ENCODE data around the gene ANAPC4. TPM values are rescaled to one million over a fixed set of nuclear protein-coding genes. Genes with fewer than 3 reads are reported as not detected.

ANAPC4 gene
- total and polyA plus RNA-seq, 2 of the 8 experiments (the other 6 are each of a cell fraction or from before 2014, with no cell fraction given) = 8.7 to 31.6 TPM

DNA sequence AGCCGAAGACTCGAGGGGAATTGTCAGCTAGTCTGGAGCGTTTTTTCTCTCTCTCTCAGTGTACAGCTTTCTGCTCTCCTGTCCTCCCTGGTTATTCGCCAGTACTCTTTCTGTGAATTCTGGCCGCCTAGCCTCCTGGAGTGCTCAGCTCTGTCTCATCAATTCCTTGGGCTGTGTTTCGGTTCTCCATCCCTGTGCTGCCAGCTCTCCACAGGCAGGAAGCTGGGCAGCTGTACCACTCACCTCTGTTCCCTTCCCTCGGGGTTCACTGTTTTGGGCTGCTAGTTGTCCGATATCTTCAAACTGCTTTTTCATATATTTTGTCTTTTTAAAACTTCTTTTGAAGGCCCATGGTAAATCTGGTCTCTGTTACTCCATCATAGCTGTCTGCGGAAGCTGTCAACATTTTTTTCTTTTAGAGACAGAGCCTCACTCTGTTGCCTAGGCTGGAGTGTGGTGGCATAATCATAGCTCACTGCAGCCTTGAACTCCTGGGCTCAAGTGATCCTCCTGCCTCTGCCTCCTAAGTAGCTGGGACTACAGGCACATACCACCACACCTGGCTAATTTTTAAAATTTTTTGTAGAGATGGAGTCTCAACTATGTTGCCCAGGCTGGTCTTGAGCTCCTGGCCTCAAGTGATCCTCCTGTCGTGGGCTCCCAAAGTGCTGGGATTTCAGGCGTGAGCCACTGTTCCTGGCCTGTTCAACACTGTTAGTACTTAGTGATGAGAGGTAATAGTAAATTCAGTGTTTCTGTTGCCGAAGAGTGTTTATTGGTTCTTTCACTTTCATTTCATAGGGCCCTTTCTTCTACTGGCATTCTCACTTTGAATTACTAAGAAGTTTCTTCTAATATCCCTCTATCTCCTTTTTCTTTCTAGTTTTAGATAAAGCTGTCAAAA, 45.9 kb upstream of the ANAPC4 start:
- H2BK120ac ChIP-seq (replicated peaks; ENCODE audit: low read depth, low read length) = no peak overlapping the region
- no peak for DNase-seq (ENCODE audit: low read depth in 1 of 2, low spot score in 2 of 2)
- no peak overlapping the region for H2BK20ac ChIP-seq (ENCODE audit: low read length)
- no peak overlapping the region for H2AFZ ChIP-seq (ENCODE audit: low read length)
- ChIA-PET POLR2A (ENCODE audit: partially characterized antibody) (interaction anchor here (0.7 to 1.5 kb wide), 2 partner anchors 18 to 119 kb away, joined by 3 to 5 read pairs; partner anchors contain the start of gene ZCCHC4), CTCF (ENCODE audit: partially characterized antibody) (interaction anchor here (0.6 to 3.5 kb wide), 8 partner anchors 10 to 644 kb away, joined by 3 to 20 read pairs (median 3); partner anchors contain the start of gene ZCCHC4)
- 0 out of 2 replicates have a peak, but pooled peaks cover 5% of the 10 kb centered on the region for H3K79me1 ChIP-seq (ENCODE audit: low read depth, low read length)
- H2BK5ac ChIP-seq (ENCODE audit: low read depth, low read length) = no peak overlapping the region
- WGBS, 2 experiments (ENCODE audit: extremely low coverage in 1 of 2, insufficient coverage in 1 of 2, insufficient read length in 1 of 2, insufficient replicate concordance in 2 of 2, low coverage in 1 of 2, low lambda C conversion rate in 2 of 2, missing lambda C conversion rate in 1 of 2) = 92% methylated on average over 12 of the region's 12 CpGs; no CpG with 5 or more reads in 1 of the 2 experiments
- no peak for FAIRE-seq
- H3K14ac ChIP-seq (ENCODE audit: insufficient read length) = no peak overlapping the region
- no peaks in the 10 kb centered on the region for H4K20me1 ChIP-seq (replicated peaks in 1 of 2; ENCODE audit: control insufficient read depth in 1 of 2, insufficient read depth in 2 of 2, low read length in 2 of 2)
- no peak overlapping the region for H2BK15ac ChIP-seq (ENCODE audit: low read length)
- H3K23me2 ChIP-seq (ENCODE audit: low read depth, low read length) = no peaks in the 10 kb centered on the region
- no peak overlapping the region for H3K4me3 ChIP-seq (ENCODE audit: extremely low read depth in 1 of 4, insufficient read depth in 2 of 4, low read depth in 3 of 4, low read length in 4 of 4)
- H3K56ac ChIP-seq (replicated peaks; ENCODE audit: insufficient read length, low read depth, low read length) = no peak overlapping the region
- no peak overlapping the region for H3K23ac ChIP-seq (ENCODE audit: insufficient read length)
- H3K36me3 ChIP-seq (ENCODE audit: control insufficient read depth in 2 of 4, insufficient read depth in 4 of 4, low read length in 3 of 4) = peaks cover 0 to 3% (median 0%) of the 10 kb centered on the region in 4 experiments; a peak in 1 of 8 replicates
- H3K4me1 ChIP-seq (replicated peaks in 1 of 4; ENCODE audit: control insufficient read depth in 3 of 4, insufficient read depth in 4 of 4, low read length in 3 of 4) = no peaks in the 10 kb centered on the region
- TF ChIP-seq NRF1 (IDR thresholded peaks at IDR 0.05; ENCODE audit: low read depth, low read length) (no peak), HDAC6 (IDR thresholded peaks at IDR 0.05; ENCODE audit: low read depth, low read length) (no peak), ASH2L (IDR thresholded peaks at IDR 0.05; ENCODE audit: low read length) (no peak)
- TF ChIP-seq, protein P1, sequence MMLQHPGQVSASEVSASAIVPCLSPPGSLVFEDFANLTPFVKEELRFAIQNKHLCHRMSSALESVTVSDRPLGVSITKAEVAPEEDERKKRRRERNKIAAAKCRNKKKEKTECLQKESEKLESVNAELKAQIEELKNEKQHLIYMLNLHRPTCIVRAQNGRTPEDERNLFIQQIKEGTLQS (IDR thresholded peaks at IDR 0.05; ENCODE audit: insufficient read depth, low read depth, low read length) = no peak
- no peaks in the 10 kb centered on the region for H3K27me3 ChIP-seq (replicated peaks in 1 of 4; ENCODE audit: control insufficient read depth in 3 of 4, extremely low read depth in 1 of 4, insufficient read depth in 3 of 4, low read length in 3 of 4)
- no peaks in the 10 kb centered on the region for H3K79me2 ChIP-seq (ENCODE audit: control insufficient read depth in 1 of 2, insufficient read depth in 2 of 2, low read length in 2 of 2)
- H3K18ac ChIP-seq (ENCODE audit: extremely low read depth, low read length) = no peak overlapping the region
- H4K5ac ChIP-seq (ENCODE audit: insufficient read length, low read depth, low read length) = no peak overlapping the region
- no peak overlapping the region for H4K91ac ChIP-seq (replicated peaks; ENCODE audit: insufficient read length, low read length)
- H2AK5ac ChIP-seq (ENCODE audit: low read depth, low read length) = no peak overlapping the region
- no peak overlapping the region for H3K9ac ChIP-seq (replicated peaks in 1 of 4; ENCODE audit: extremely low read depth in 1 of 4, low read depth in 3 of 4, low read length in 3 of 4)
- H4K8ac ChIP-seq (ENCODE audit: extremely low read depth, insufficient read depth, low read length) = peak overlapping the region; percentile 51; the same call in 1 of the 2 replicates
- no peak overlapping the region for H3K4me2 ChIP-seq (ENCODE audit: insufficient read depth in 1 of 2, low read depth in 2 of 2, low read length in 2 of 2)
- no peaks in the 10 kb centered on the region for H3K9me3 ChIP-seq (ENCODE audit: insufficient read depth in 2 of 2, low read depth in 1 of 2, low read length in 1 of 2)
- no peak overlapping the region for H2BK12ac ChIP-seq (ENCODE audit: low read depth, low read length)
- H3K27ac ChIP-seq (ENCODE audit: low read depth, low read length) = no peak overlapping the region
- no peak overlapping the region for H3K4ac ChIP-seq (replicated peaks; ENCODE audit: insufficient read length, low read depth, low read length)

Data from H1 (cell line).